ENCODE data around the gene PXMP2.

Gene PXMP2

DNA sequence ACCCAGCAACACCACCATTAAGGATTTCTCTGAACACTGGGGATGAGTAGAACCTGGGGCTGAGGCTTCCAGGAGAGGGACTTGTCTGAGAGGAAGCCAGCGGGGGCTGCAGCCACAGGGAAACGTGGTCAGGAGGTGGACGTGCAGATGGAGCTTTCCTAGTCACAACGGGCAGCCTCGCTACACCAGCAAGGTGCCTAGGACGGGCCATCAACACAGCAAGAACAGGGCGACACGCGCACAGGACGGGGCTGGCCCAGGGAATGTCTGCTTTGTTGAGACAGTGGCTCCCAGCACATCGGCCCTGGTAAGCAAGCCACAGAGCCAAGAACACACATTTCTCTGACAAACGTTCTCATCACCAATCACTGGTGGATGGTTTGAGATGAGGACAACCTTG lies 49.0 kb downstream of the PXMP2 start:
- no peak overlapping the region for H2AFZ ChIP-seq (ENCODE audit: low read depth, low read length, severe bottlenecking)
- H3K36me3 ChIP-seq (ENCODE audit: low read length): peaks cover 37% of the 10 kb centered on the region
- H3K79me2 ChIP-seq (ENCODE audit: insufficient read depth, low read length): peaks cover under 1% of the 10 kb centered on the region; the same call in 1 of the 2 replicates
- H3K9me3 ChIP-seq (ENCODE audit: insufficient read depth, low read length): no peaks in the 10 kb centered on the region
- H3K9me2 ChIP-seq (replicated peaks; ENCODE audit: insufficient read depth, low read length): no peaks in the 10 kb centered on the region
- H3K27ac ChIP-seq (ENCODE audit: low read depth, low read length): no peak overlapping the region
- no peaks in the 10 kb centered on the region for H3F3A ChIP-seq (ENCODE audit: insufficient read depth)
- no peak overlapping the region for H3K4me2 ChIP-seq (ENCODE audit: low read depth, low read length, poor library complexity, severe bottlenecking)
- no peak for TF ChIP-seq EZH2phosphoT487 (conservative IDR thresholded peaks at IDR 0.05; ENCODE audit: low read length)
- TF ChIP-seq, protein P1, sequence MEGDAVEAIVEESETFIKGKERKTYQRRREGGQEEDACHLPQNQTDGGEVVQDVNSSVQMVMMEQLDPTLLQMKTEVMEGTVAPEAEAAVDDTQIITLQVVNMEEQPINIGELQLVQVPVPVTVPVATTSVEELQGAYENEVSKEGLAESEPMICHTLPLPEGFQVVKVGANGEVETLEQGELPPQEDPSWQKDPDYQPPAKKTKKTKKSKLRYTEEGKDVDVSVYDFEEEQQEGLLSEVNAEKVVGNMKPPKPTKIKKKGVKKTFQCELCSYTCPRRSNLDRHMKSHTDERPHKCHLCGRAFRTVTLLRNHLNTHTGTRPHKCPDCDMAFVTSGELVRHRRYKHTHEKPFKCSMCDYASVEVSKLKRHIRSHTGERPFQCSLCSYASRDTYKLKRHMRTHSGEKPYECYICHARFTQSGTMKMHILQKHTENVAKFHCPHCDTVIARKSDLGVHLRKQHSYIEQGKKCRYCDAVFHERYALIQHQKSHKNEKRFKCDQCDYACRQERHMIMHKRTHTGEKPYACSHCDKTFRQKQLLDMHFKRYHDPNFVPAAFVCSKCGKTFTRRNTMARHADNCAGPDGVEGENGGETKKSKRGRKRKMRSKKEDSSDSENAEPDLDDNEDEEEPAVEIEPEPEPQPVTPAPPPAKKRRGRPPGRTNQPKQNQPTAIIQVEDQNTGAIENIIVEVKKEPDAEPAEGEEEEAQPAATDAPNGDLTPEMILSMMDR (IDR thresholded peaks at IDR 0.05; ENCODE audit: insufficient read depth, low read length, poor library complexity, severe bottlenecking): no peak
- no peak overlapping the region for H3K9ac ChIP-seq (ENCODE audit: low read length)
- no peak overlapping the region for H3K4me3 ChIP-seq (ENCODE audit: insufficient read depth, low read length, poor library complexity, severe bottlenecking)
- H3K27me3 ChIP-seq (ENCODE audit: low read length): no peaks in the 10 kb centered on the region
- H4K20me1 ChIP-seq (ENCODE audit: low read depth, low read length): no peaks in the 10 kb centered on the region; the same call in 1 of the 2 replicates

DNA sequence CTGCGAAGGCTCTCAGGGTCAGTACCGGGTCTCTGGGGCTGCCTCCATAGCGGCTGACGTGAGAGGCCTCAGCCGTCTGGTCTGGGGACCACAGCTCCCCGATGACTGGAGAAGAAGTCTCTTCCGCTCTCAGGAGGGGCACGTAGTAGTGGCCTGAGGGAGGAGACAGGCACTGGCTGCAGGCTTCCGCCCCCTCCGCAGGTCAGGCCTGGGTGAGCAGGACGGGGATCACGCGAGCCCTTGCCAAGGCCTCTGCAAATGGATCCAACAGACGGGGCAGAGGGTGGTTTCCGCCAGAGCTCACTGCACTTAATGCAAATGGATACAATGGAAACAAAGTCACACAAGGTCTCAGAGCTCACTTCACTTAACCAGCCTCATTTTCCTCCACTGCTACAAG lies 49.5 kb downstream of the PXMP2 start:
- Histone ChIP-seq H3K4me2 (ENCODE audit: low read depth, low read length, poor library complexity, severe bottlenecking) (no peak overlapping the region), H3K79me2 (ENCODE audit: insufficient read depth, low read length) (peaks cover 6% of the 10 kb centered on the region; the same call in 1 of the 2 replicates), H3K9me2 (replicated peaks; ENCODE audit: insufficient read depth, low read length) (no peaks in the 10 kb centered on the region), H3K4me3 (ENCODE audit: insufficient read depth, low read length, poor library complexity, severe bottlenecking) (no peak overlapping the region), H3K9me3 (ENCODE audit: insufficient read depth, low read length) (no peaks in the 10 kb centered on the region), H3F3A (ENCODE audit: insufficient read depth) (no peaks in the 10 kb centered on the region), H3K27ac (ENCODE audit: low read depth, low read length) (no peak overlapping the region), H3K27me3 (ENCODE audit: low read length) (no peaks in the 10 kb centered on the region), H4K20me1 (ENCODE audit: low read depth, low read length) (no peaks in the 10 kb centered on the region; the same call in 1 of the 2 replicates), H3K9ac (ENCODE audit: low read length) (no peak overlapping the region), H2AFZ (ENCODE audit: low read depth, low read length, severe bottlenecking) (no peak overlapping the region), H3K36me3 (ENCODE audit: low read length) (peaks cover 36% of the 10 kb centered on the region)
- TF ChIP-seq EZH2phosphoT487 (conservative IDR thresholded peaks at IDR 0.05; ENCODE audit: low read length): no peak
- TF ChIP-seq, protein P1 (IDR thresholded peaks at IDR 0.05; ENCODE audit: insufficient read depth, low read length, poor library complexity, severe bottlenecking): no peak

DNA sequence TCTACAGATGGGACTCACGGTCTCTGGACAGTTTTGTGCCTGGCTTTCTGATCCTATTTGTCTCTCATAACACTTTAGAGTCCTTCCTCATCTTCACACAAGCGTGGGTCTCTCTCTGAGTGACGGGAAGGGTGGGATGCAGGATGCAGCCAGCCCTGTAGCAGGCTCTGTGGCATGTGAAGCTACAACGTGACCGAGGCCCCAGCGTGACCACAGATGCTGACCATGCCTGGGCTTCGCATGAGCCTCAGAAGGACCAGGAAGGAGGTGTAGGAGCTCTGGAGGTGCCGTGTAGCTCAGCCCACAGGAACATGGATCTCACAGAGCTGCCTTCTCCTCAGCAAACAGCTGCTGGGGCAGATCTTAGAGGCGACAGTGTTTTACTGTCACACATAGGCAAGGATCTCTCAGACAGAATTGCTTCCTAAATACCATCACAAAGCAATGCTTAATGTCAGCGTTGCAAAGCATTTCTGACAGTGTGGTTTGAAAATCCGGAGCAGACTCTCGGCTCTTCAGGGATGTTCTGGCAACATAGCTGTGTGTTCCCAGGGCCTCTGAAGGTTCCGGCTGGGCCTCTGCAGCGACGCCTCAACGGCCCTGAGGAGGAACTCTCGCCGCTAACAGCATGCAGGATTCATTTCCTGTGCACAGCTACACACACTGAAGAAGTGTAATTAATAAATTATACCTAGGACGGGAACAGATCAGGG lies 52.4 kb downstream of the PXMP2 start:
- H3K27ac ChIP-seq (ENCODE audit: low read depth, low read length): no peak overlapping the region
- peaks cover 42% of the 10 kb centered on the region for H3K36me3 ChIP-seq (ENCODE audit: low read length)
- no peaks in the 10 kb centered on the region for H3K9me3 ChIP-seq (ENCODE audit: insufficient read depth, low read length)
- H3K4me3 ChIP-seq (ENCODE audit: insufficient read depth, low read length, poor library complexity, severe bottlenecking): no peak overlapping the region
- no peaks in the 10 kb centered on the region for H3K27me3 ChIP-seq (ENCODE audit: low read length)
- H3K79me2 ChIP-seq (ENCODE audit: insufficient read depth, low read length): peaks cover 27% of the 10 kb centered on the region
- H3K9ac ChIP-seq (ENCODE audit: low read length): no peak overlapping the region
- H3K9me2 ChIP-seq (replicated peaks; ENCODE audit: insufficient read depth, low read length): no peaks in the 10 kb centered on the region
- no peaks in the 10 kb centered on the region for H3F3A ChIP-seq (ENCODE audit: insufficient read depth)
- no peak for TF ChIP-seq EZH2phosphoT487 (conservative IDR thresholded peaks at IDR 0.05; ENCODE audit: low read length)
- TF ChIP-seq, protein P1 (IDR thresholded peaks at IDR 0.05; ENCODE audit: insufficient read depth, low read length, poor library complexity, severe bottlenecking): no peak
- no peak overlapping the region for H3K4me2 ChIP-seq (ENCODE audit: low read depth, low read length, poor library complexity, severe bottlenecking)
- no peak overlapping the region for H2AFZ ChIP-seq (ENCODE audit: low read depth, low read length, severe bottlenecking)
- H4K20me1 ChIP-seq (ENCODE audit: low read depth, low read length): peaks cover 9% of the 10 kb centered on the region; the same call in 1 of the 2 replicates

Measured in SU-DHL-6 (cell line).